K562 (cell line): ENCODE results near the gene YWHAB. TPM values are rescaled to one million over a fixed set of nuclear protein-coding genes. Genes with fewer than 3 reads are reported as not detected.

Source experiments
- CHD4 ChIP-seq: fragments of 200-600 bp; sonication (generic); IDR thresholded peaks from 3 replicates; pipeline ENCODE4 v1.6.1; 2012; ENCODE audit warnings: low read depth, mild to moderate bottlenecking, mixed read lengths, low read length, inconsistent platforms; ENCODE audit not compliant: insufficient read depth, insufficient replicate concordance, poor library complexity, severe bottlenecking
- E2F3 ChIP-seq: fragments of 250-450 bp; sonication (Bioruptor Pico); IDR thresholded peaks from 2 replicates; pipeline ENCODE4 v1.4.0; 2020; ENCODE audit warnings: mild to moderate bottlenecking
- GATAD2A ChIP-seq: fragments of 450-650 bp; IDR thresholded peaks from 2 replicates; pipeline ENCODE4 v1.6.1; 2017
- HMGN3 ChIP-seq: IDR thresholded peaks from 2 replicates; pipeline ENCODE4 v1.6.1; 2011; ENCODE audit warnings: borderline replicate concordance, low read depth, mild to moderate bottlenecking, mixed read lengths, low read length; ENCODE audit not compliant: insufficient read length; ENCODE audit errors: extremely low read depth
- MEF2A ChIP-seq: IDR thresholded peaks from 2 replicates; pipeline ENCODE4 v1.6.1; 2011; ENCODE audit warnings: low read depth, mild to moderate bottlenecking, low read length, moderate library complexity; ENCODE audit not compliant: control insufficient read depth
- RBBP5 ChIP-seq: fragments of 200-600 bp; sonication (generic); IDR thresholded peaks from 2 replicates; pipeline ENCODE4 v1.6.1; 2012; ENCODE audit warnings: borderline replicate concordance, mild to moderate bottlenecking, low read length, control low read depth, inconsistent platforms; ENCODE audit not compliant: insufficient read depth, poor library complexity, severe bottlenecking
- polyA plus RNA-seq, 8 experiments: library from polyadenylated mRNA; depleted of rRNA in 4 of 8; stranded (reverse) in 5 of 8; unstranded in 3 of 8; fragments of >200 nt; fragmentation: Nextera tagmentation in 2 of 8; fragmentation: Illumina TruSeq in 1 of 8; extraction: Ambion mirVana in 2 of 8; extraction: Trizol in 1 of 8; gene quantifications; 2 replicates each; pipeline versions ENCODE4 v1.2.1 to v1.2.3, GENCODE V29; 2011 to 2014; ENCODE audit warnings: inconsistent platforms in 1 of 8, missing spikeins in 1 of 8
- total RNA-seq, 7 experiments: library from RNA; depleted of rRNA in 6 of 7; stranded (reverse); fragments of >200 nt in 6 of 7; fragmentation: Illumina TruSeq in 2 of 7; extraction: Trizol in 2 of 7; gene quantifications; 2 replicates each; pipeline versions ENCODE4 v1.2.1 to v1.2.3, GENCODE V29; 2011 to 2021; ENCODE audit warnings: low replicate concordance in 1 of 7
- TF ChIP-seq, protein P1 (sequence below): conservative IDR thresholded peaks from 2 replicates; pipeline ENCODE4 v1.6.1; 2011; ENCODE audit warnings: low read depth, mild to moderate bottlenecking, low read length; ENCODE audit not compliant: control insufficient read depth
- TF ChIP-seq, protein P2 (sequence below): fragments of 450-650 bp; IDR thresholded peaks from 2 replicates; pipeline ENCODE4 v1.6.1; 2016; ENCODE audit warnings: mild to moderate bottlenecking, moderate library complexity
- TF ChIP-seq, protein P3 (sequence below): sonication (generic); formaldehyde crosslinking; IDR thresholded peaks from 2 replicates; pipeline ENCODE4 v1.8.0; 2022; ENCODE audit warnings: missing genetic modification reagents, mild to moderate bottlenecking, borderline replicate concordance

YWHAB gene
- total and polyA plus RNA-seq, 9 of the 15 experiments (the other 6 are each of a cell fraction or from before 2014, with no cell fraction given): 60.6 to 185 (median 96.1) TPM

DNA sequence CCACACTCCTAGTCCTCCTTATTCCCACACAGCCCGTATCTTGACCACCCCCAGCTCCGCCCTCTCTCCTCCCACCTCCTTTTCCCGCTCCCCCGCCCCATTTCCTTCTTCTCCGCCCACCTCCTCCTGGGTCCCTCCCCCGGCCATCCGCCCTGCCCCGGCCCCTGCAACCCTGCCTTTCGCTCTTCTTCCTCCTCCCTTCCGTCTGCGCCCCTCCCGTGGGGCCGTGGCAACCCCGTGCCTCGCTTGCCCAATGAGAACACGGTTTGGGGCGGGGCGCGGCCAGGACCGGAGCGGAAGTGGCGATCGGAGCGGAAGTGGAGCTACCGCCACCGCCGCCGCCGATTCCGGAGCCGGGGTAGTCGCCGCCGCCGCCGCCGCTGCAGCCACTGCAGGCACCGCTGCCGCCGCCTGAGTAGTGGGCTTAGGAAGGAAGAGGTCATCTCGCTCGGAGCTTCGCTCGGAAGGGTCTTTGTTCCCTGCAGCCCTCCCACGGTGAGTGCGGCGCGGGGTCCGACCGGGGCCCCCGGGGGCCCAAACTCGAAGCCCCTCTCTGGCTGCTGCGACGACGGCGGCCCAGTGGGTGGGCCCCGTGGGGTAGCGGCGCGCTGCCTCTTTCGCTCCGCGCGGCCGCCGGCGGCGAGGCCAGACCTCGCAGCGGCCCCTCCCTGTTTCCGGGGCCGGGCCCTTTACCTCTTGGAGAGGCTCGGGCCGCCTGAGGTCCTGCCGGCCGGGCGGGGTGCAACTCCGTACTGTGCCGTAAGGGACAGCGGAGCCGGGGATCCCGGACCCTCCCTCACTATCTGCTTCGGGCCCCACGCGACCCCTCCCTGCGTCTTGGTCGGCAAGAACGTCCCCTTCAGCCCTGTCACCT lies at the start of gene YWHAB (continued):
- TF ChIP-seq, protein P1, sequence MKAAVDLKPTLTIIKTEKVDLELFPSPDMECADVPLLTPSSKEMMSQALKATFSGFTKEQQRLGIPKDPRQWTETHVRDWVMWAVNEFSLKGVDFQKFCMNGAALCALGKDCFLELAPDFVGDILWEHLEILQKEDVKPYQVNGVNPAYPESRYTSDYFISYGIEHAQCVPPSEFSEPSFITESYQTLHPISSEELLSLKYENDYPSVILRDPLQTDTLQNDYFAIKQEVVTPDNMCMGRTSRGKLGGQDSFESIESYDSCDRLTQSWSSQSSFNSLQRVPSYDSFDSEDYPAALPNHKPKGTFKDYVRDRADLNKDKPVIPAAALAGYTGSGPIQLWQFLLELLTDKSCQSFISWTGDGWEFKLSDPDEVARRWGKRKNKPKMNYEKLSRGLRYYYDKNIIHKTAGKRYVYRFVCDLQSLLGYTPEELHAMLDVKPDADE: peak; percentile 88; the same call in 1 of the 2 replicates
- TF ChIP-seq E2F3 (CRISPR knock-in tag) (0 out of 2 replicates have a peak, but pooled peaks have one; percentile 37), HMGN3 (peak; percentile 66), RBBP5 (peak; percentile 96), MEF2A (no peak), GATAD2A (no peak), CHD4 (no peak)
- TF ChIP-seq, protein P2, sequence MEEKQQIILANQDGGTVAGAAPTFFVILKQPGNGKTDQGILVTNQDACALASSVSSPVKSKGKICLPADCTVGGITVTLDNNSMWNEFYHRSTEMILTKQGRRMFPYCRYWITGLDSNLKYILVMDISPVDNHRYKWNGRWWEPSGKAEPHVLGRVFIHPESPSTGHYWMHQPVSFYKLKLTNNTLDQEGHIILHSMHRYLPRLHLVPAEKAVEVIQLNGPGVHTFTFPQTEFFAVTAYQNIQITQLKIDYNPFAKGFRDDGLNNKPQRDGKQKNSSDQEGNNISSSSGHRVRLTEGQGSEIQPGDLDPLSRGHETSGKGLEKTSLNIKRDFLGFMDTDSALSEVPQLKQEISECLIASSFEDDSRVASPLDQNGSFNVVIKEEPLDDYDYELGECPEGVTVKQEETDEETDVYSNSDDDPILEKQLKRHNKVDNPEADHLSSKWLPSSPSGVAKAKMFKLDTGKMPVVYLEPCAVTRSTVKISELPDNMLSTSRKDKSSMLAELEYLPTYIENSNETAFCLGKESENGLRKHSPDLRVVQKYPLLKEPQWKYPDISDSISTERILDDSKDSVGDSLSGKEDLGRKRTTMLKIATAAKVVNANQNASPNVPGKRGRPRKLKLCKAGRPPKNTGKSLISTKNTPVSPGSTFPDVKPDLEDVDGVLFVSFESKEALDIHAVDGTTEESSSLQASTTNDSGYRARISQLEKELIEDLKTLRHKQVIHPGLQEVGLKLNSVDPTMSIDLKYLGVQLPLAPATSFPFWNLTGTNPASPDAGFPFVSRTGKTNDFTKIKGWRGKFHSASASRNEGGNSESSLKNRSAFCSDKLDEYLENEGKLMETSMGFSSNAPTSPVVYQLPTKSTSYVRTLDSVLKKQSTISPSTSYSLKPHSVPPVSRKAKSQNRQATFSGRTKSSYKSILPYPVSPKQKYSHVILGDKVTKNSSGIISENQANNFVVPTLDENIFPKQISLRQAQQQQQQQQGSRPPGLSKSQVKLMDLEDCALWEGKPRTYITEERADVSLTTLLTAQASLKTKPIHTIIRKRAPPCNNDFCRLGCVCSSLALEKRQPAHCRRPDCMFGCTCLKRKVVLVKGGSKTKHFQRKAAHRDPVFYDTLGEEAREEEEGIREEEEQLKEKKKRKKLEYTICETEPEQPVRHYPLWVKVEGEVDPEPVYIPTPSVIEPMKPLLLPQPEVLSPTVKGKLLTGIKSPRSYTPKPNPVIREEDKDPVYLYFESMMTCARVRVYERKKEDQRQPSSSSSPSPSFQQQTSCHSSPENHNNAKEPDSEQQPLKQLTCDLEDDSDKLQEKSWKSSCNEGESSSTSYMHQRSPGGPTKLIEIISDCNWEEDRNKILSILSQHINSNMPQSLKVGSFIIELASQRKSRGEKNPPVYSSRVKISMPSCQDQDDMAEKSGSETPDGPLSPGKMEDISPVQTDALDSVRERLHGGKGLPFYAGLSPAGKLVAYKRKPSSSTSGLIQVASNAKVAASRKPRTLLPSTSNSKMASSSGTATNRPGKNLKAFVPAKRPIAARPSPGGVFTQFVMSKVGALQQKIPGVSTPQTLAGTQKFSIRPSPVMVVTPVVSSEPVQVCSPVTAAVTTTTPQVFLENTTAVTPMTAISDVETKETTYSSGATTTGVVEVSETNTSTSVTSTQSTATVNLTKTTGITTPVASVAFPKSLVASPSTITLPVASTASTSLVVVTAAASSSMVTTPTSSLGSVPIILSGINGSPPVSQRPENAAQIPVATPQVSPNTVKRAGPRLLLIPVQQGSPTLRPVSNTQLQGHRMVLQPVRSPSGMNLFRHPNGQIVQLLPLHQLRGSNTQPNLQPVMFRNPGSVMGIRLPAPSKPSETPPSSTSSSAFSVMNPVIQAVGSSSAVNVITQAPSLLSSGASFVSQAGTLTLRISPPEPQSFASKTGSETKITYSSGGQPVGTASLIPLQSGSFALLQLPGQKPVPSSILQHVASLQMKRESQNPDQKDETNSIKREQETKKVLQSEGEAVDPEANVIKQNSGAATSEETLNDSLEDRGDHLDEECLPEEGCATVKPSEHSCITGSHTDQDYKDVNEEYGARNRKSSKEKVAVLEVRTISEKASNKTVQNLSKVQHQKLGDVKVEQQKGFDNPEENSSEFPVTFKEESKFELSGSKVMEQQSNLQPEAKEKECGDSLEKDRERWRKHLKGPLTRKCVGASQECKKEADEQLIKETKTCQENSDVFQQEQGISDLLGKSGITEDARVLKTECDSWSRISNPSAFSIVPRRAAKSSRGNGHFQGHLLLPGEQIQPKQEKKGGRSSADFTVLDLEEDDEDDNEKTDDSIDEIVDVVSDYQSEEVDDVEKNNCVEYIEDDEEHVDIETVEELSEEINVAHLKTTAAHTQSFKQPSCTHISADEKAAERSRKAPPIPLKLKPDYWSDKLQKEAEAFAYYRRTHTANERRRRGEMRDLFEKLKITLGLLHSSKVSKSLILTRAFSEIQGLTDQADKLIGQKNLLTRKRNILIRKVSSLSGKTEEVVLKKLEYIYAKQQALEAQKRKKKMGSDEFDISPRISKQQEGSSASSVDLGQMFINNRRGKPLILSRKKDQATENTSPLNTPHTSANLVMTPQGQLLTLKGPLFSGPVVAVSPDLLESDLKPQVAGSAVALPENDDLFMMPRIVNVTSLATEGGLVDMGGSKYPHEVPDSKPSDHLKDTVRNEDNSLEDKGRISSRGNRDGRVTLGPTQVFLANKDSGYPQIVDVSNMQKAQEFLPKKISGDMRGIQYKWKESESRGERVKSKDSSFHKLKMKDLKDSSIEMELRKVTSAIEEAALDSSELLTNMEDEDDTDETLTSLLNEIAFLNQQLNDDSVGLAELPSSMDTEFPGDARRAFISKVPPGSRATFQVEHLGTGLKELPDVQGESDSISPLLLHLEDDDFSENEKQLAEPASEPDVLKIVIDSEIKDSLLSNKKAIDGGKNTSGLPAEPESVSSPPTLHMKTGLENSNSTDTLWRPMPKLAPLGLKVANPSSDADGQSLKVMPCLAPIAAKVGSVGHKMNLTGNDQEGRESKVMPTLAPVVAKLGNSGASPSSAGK: no peak
- TF ChIP-seq, protein P3, sequence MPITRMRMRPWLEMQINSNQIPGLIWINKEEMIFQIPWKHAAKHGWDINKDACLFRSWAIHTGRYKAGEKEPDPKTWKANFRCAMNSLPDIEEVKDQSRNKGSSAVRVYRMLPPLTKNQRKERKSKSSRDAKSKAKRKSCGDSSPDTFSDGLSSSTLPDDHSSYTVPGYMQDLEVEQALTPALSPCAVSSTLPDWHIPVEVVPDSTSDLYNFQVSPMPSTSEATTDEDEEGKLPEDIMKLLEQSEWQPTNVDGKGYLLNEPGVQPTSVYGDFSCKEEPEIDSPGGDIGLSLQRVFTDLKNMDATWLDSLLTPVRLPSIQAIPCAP (CRISPR knock-in tag): no peak
